H9 (cell line): Measurements from ENCODE around the gene ZNF385B. TPM values are rescaled to one million over a fixed set of nuclear protein-coding genes. Genes with fewer than 3 reads are reported as not detected.

Source experiments
- DNase-seq: peaks from one replicate; pipeline ENCODE4 v3.0.0-alpha.2; 2017
- H2AFZ ChIP-seq: one replicate; pipeline ENCODE4 v1.6.1; 2013; ENCODE audit warnings: mild to moderate bottlenecking, low read length, control low read depth, moderate library complexity
- H2AK5ac ChIP-seq: 2 replicates; pipeline ENCODE4 v1.6.1; 2013; ENCODE audit warnings: low read length, control low read depth, mixed read lengths; ENCODE audit not compliant: insufficient read length
- H2BK120ac ChIP-seq: one replicate; pipeline ENCODE4 v1.6.1; 2013; ENCODE audit warnings: low read depth, mild to moderate bottlenecking, low read length, control low read depth, inconsistent platforms; ENCODE audit not compliant: poor library complexity, severe bottlenecking
- H2BK12ac ChIP-seq: 2 replicates; pipeline ENCODE4 v1.6.1; 2013; ENCODE audit warnings: low read length, control low read depth, mixed read lengths, low read depth; ENCODE audit not compliant: insufficient read length
- H2BK15ac ChIP-seq: 2 replicates; pipeline ENCODE4 v1.6.1; 2013; ENCODE audit warnings: low read depth, low read length, control low read depth
- H2BK20ac ChIP-seq: one replicate; pipeline ENCODE4 v1.6.1; 2013; ENCODE audit warnings: low read depth, mild to moderate bottlenecking, low read length, control low read depth, inconsistent platforms; ENCODE audit not compliant: poor library complexity, severe bottlenecking
- H2BK5ac ChIP-seq: 2 replicates; pipeline ENCODE4 v1.6.1; 2013; ENCODE audit warnings: low read length, control low read depth, mixed read lengths; ENCODE audit not compliant: insufficient read length
- H3K14ac ChIP-seq: 2 replicates; pipeline ENCODE4 v1.6.1; 2013; ENCODE audit warnings: low read length, control low read depth; ENCODE audit not compliant: insufficient read depth
- H3K18ac ChIP-seq: 2 replicates; pipeline ENCODE4 v1.6.1; 2013; ENCODE audit warnings: low read depth, mild to moderate bottlenecking, mixed read lengths, low read length, control low read depth; ENCODE audit not compliant: insufficient read length
- H3K23ac ChIP-seq: 2 replicates; pipeline ENCODE4 v1.6.1; 2013; ENCODE audit warnings: low read length, control low read depth, mixed read lengths, low read depth; ENCODE audit not compliant: insufficient read length
- H3K23me2 ChIP-seq: 2 replicates; pipeline ENCODE4 v1.6.1; 2013; ENCODE audit warnings: low read depth, mild to moderate bottlenecking, mixed read lengths, low read length, control low read depth; ENCODE audit not compliant: insufficient read length, poor library complexity, severe bottlenecking
- H3K27ac ChIP-seq: 2 replicates; pipeline ENCODE4 v1.5.1; 2013; ENCODE audit warnings: low read length, control low read depth, mixed read lengths, low read depth; ENCODE audit not compliant: insufficient read length
- H3K27me3 ChIP-seq: 2 replicates; pipeline ENCODE4 v1.6.1; 2013; ENCODE audit warnings: low read length, control low read depth, inconsistent platforms; ENCODE audit not compliant: insufficient read depth
- H3K4ac ChIP-seq: 2 replicates; pipeline ENCODE4 v1.6.1; 2013; ENCODE audit warnings: low read depth, mild to moderate bottlenecking, control low read depth, inconsistent platforms, low read length, moderate library complexity
- H3K4me1 ChIP-seq: 2 replicates; pipeline ENCODE4 v1.6.1; 2013; ENCODE audit warnings: low read length, control low read depth, inconsistent platforms; ENCODE audit not compliant: insufficient read depth
- H3K4me2 ChIP-seq: 2 replicates; pipeline ENCODE4 v1.6.1; 2013; ENCODE audit warnings: low read length, control low read depth, mixed read lengths; ENCODE audit not compliant: insufficient read length, insufficient read depth
- H3K56ac ChIP-seq: 2 replicates; pipeline ENCODE4 v1.6.1; 2013; ENCODE audit warnings: low read depth, mild to moderate bottlenecking, mixed read lengths, low read length, control low read depth; ENCODE audit not compliant: insufficient read length
- H3K79me1 ChIP-seq: 2 replicates; pipeline ENCODE4 v1.6.1; 2013; ENCODE audit warnings: low read depth, mild to moderate bottlenecking, moderate library complexity, low read length, control low read depth, inconsistent platforms; ENCODE audit not compliant: insufficient read depth, poor library complexity, severe bottlenecking
- H3K79me2 ChIP-seq: 2 replicates; pipeline ENCODE4 v1.6.1; 2013; ENCODE audit warnings: low read length, control low read depth, inconsistent platforms; ENCODE audit not compliant: insufficient read depth
- H3K9ac ChIP-seq: 2 replicates; pipeline ENCODE4 v1.6.1; 2013; ENCODE audit warnings: low read length, control low read depth, mixed read lengths; ENCODE audit not compliant: insufficient read length; ENCODE audit errors: extremely low read depth
- H3K9me3 ChIP-seq: one replicate; pipeline ENCODE4 v1.6.1; 2013; ENCODE audit warnings: low read depth, low read length, inconsistent platforms; ENCODE audit not compliant: control insufficient read depth
- H3T11ph ChIP-seq: one replicate; pipeline ENCODE4 v1.6.1; 2013; ENCODE audit warnings: mild to moderate bottlenecking, low read length, control low read depth, inconsistent platforms
- H4K20me1 ChIP-seq: one replicate; pipeline ENCODE4 v1.6.1; 2013; ENCODE audit not compliant: control insufficient read depth, insufficient read length, insufficient read depth
- H4K5ac ChIP-seq: 2 replicates; pipeline ENCODE4 v1.6.1; 2013; ENCODE audit warnings: low read depth, mild to moderate bottlenecking, mixed read lengths, low read length, control low read depth; ENCODE audit not compliant: insufficient read length
- H4K8ac ChIP-seq: replicated peaks from 2 replicates; pipeline ENCODE4 v1.6.1; 2013; ENCODE audit warnings: low read length, control low read depth, mixed read lengths, low read depth; ENCODE audit not compliant: insufficient read length
- H4K91ac ChIP-seq: 2 replicates; pipeline ENCODE4 v1.6.1; 2013; ENCODE audit warnings: low read depth, mild to moderate bottlenecking, moderate library complexity, mixed read lengths, low read length, control low read depth; ENCODE audit not compliant: insufficient read length
- H3K27ac Mint-ChIP-seq, 3 experiments: 2 replicates in 2 of 3; 3 replicates in 1 of 3; pipeline ENCODE4 v1.8.0; 2020 to 2021; ENCODE audit warnings: mixed read lengths in 3 of 3, mild to moderate bottlenecking in 1 of 3, moderate library complexity in 1 of 3
- H3K27me3 Mint-ChIP-seq: 2 replicates; pipeline ENCODE4 v1.8.0; 2021; ENCODE audit warnings: low read depth, mild to moderate bottlenecking, moderate library complexity, mixed read lengths
- H3K36me3 Mint-ChIP-seq, 3 experiments: 2 replicates in 2 of 3; 3 replicates in 1 of 3; pipeline ENCODE4 v1.8.0; 2020 to 2021; ENCODE audit warnings: low read depth in 3 of 3, mixed read lengths in 3 of 3; ENCODE audit not compliant: insufficient read depth in 1 of 3
- H3K4me1 Mint-ChIP-seq, 2 experiments: 2 replicates each; pipeline ENCODE4 v1.8.0; 2020; ENCODE audit warnings: mixed read lengths in 2 of 2
- H3K4me3 Mint-ChIP-seq, 2 experiments: 2 replicates in 1 of 2; 3 replicates in 1 of 2; pipeline ENCODE4 v1.8.0; 2020 to 2021; ENCODE audit warnings: mild to moderate bottlenecking in 2 of 2, mixed read lengths in 2 of 2, moderate library complexity in 1 of 2
- H3K9me3 Mint-ChIP-seq, 2 experiments: 2 replicates in 1 of 2; 3 replicates in 1 of 2; pipeline ENCODE4 v1.8.0; 2020; ENCODE audit warnings: mild to moderate bottlenecking in 2 of 2, mixed read lengths in 2 of 2, moderate library complexity in 1 of 2
- WGBS: extraction: QIAGEN DNeasy Blood & Tissue Kit; methylation state at CpG from one replicate; pipeline ENCODE4 v1.1.7; 2013; ENCODE audit warnings: missing lambda C conversion rate, low lambda C conversion rate, mixed read lengths; ENCODE audit not compliant: insufficient read length; ENCODE audit errors: extremely low coverage; 5-methylcytosine and 5-hydroxymethylcytosine counted together
- total RNA-seq: library from RNA; stranded (reverse); gene quantifications from 2 replicates; pipeline ENCODE4 v1.2.1, GENCODE V29; 2021
- TF ChIP-seq, protein P1 (sequence below): fragments of 200-600 bp; sonication (generic); conservative IDR thresholded peaks from 3 replicates; pipeline ENCODE4 v1.8.0; 2021; ENCODE audit warnings: antibody characterized with exemption, mild to moderate bottlenecking

Gene ZNF385B
- total RNA-seq, 1 experiment from 2014 or later = 2.1 TPM

DNA sequence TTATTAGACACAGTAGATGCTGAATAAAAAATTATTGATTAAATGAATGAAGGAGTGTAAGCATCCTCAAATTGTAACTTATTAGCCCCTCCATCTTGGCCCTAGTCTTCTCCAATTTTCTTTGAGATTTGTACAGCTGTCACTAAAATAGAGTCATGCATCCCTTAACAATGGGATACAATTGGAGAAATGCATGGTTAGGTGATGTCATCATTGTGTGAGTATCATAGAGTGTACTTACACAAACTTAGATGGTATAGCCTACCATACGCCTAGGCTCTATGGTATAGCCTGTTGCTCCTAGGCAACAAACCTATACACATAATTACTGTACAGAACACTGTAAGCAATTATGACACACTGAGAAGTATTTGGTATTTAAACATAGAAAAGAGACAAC, 38.3 kb upstream of the ZNF385B start:
- Histone ChIP-seq H3K14ac (no peak overlapping the region), H2BK15ac (no peak overlapping the region), H3K18ac (no peak overlapping the region), H3T11ph (no peak overlapping the region), H3K9ac (no peak overlapping the region), H3K4ac (no peak overlapping the region), H3K79me2 (no peaks in the 10 kb centered on the region), H2AK5ac (no peak overlapping the region), H2BK5ac (no peak overlapping the region), H4K91ac (no peak overlapping the region), H3K27me3 (no peaks in the 10 kb centered on the region), H3K9me3 (no peaks in the 10 kb centered on the region), H2BK12ac (no peak overlapping the region), H4K5ac (no peak overlapping the region), H2AFZ (no peak overlapping the region), H3K79me1 (no peaks in the 10 kb centered on the region), H3K27ac (no peak overlapping the region), H3K23ac (no peak overlapping the region), H3K23me2 (no peaks in the 10 kb centered on the region), H3K4me1 (no peaks in the 10 kb centered on the region), H3K56ac (no peak overlapping the region), H2BK20ac (no peak overlapping the region), H4K20me1 (no peaks in the 10 kb centered on the region), H2BK120ac (no peak overlapping the region), H4K8ac (no peak overlapping the region), H3K4me2 (no peak overlapping the region)
- DNase-seq = no peak
- TF ChIP-seq, protein P1, sequence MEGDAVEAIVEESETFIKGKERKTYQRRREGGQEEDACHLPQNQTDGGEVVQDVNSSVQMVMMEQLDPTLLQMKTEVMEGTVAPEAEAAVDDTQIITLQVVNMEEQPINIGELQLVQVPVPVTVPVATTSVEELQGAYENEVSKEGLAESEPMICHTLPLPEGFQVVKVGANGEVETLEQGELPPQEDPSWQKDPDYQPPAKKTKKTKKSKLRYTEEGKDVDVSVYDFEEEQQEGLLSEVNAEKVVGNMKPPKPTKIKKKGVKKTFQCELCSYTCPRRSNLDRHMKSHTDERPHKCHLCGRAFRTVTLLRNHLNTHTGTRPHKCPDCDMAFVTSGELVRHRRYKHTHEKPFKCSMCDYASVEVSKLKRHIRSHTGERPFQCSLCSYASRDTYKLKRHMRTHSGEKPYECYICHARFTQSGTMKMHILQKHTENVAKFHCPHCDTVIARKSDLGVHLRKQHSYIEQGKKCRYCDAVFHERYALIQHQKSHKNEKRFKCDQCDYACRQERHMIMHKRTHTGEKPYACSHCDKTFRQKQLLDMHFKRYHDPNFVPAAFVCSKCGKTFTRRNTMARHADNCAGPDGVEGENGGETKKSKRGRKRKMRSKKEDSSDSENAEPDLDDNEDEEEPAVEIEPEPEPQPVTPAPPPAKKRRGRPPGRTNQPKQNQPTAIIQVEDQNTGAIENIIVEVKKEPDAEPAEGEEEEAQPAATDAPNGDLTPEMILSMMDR = no peak
- no peak overlapping the region for H3K4me3 Mint-ChIP-seq
- H3K27me3 Mint-ChIP-seq = no peaks in the 10 kb centered on the region; the same call in 1 of the 2 replicates
- WGBS = no CpG with 5 or more reads among the region's 1 CpG
- no peak overlapping the region for H3K27ac Mint-ChIP-seq
- H3K36me3 Mint-ChIP-seq = peaks cover 3 to 17% (median 4%) of the 10 kb centered on the region in 3 experiments; a peak in 4 of 7 replicates
- peaks cover 9 to 13% of the 10 kb centered on the region in 2 experiments; a peak in 3 of 5 replicates for H3K9me3 Mint-ChIP-seq
- H3K4me1 Mint-ChIP-seq = peaks cover 4% of the 10 kb centered on the region in 2 experiments; a peak in 1 of 4 replicates
